ENCODE results near the gene DEGS2. TPM values are rescaled to one million over a fixed set of nuclear protein-coding genes. Genes with fewer than 3 reads are reported as not detected.

DEGS2 gene
- total RNA-seq, 1 experiment from 2014 or later = 1.6 TPM

GRCh38 chr14:100202712-100203111, 43.3 kb upstream of the DEGS2 start:
- Mint-ChIP-seq H3K36me3 (peaks cover 5% of the 10 kb centered on the region), H3K27me3 (ENCODE audit: low read depth) (no peaks in the 10 kb centered on the region; the same call in 1 of the 2 replicates), H3K4me1 (peaks cover 8% of the 10 kb centered on the region), H3K27ac (no peak overlapping the region), H3K9me3 (peaks cover 5% of the 10 kb centered on the region), H3K4me3 (no peak overlapping the region)
- TF ChIP-seq E2F5 (CRISPR knock-in tag; IDR thresholded peaks at IDR 0.05) (no peak), JAZF1 (CRISPR knock-in tag; IDR thresholded peaks at IDR 0.05) (no peak), HMGA2 (CRISPR knock-in tag; IDR thresholded peaks at IDR 0.05) (no peak), FOXP1 (CRISPR knock-in tag; IDR thresholded peaks at IDR 0.05; ENCODE audit: borderline replicate concordance) (no peak), HMGXB4 (CRISPR knock-in tag; IDR thresholded peaks at IDR 0.05) (no peak), FOXP4 (CRISPR knock-in tag; IDR thresholded peaks at IDR 0.05) (no peak), NFATC4 (CRISPR knock-in tag; IDR thresholded peaks at IDR 0.05) (no peak)
- ATAC-seq (no peak), DNase-seq (ENCODE audit: low spot score) (no peak)
- ChIA-PET POLR2A (no interaction called here), CTCF (interaction anchor here (1.5 to 4.3 kb wide), 2 partner anchors 9 to 12 kb away, joined by 3 to 31 read pairs; no protein-coding TSS in a partner anchor)

- ChIA-PET CTCF (interaction anchor here (1.1 kb wide), 1 partner anchor 9 kb away, joined by 9 read pairs; no protein-coding TSS in a partner anchor), POLR2A (interaction anchor here (0.5 kb wide), 1 partner anchor 31 kb away, joined by 5 read pairs; no protein-coding TSS in a partner anchor)
- Mint-ChIP-seq H3K9me3 (no peaks in the 10 kb centered on the region), H3K4me1 (peaks cover 8% of the 10 kb centered on the region), H3K4me3 (no peak overlapping the region), H3K27me3 (ENCODE audit: low read depth) (no peaks in the 10 kb centered on the region; the same call in 1 of the 2 replicates), H3K27ac (no peak overlapping the region), H3K36me3 (no peaks in the 10 kb centered on the region)
- no peak for TF ChIP-seq NR1H2 (CRISPR knock-in tag; IDR thresholded peaks at IDR 0.05)
- TF ChIP-seq TP53 (CRISPR knock-in tag; IDR thresholded peaks at IDR 0.05) = no peak
- DNase-seq (ENCODE audit: low spot score) = no peak
- no peak for ATAC-seq
Measured at GRCh38 chr14:100201701-100202100, 42.3 kb upstream of the DEGS2 start.

- CTCF ChIA-PET = no interaction called here
- Mint-ChIP-seq H3K27ac (no peak overlapping the region), H3K9me3 (no peaks in the 10 kb centered on the region), H3K27me3 (ENCODE audit: low read depth) (peaks cover 3% of the 10 kb centered on the region; the same call in 1 of the 2 replicates), H3K36me3 (no peaks in the 10 kb centered on the region), H3K4me3 (no peak overlapping the region), H3K4me1 (peaks cover 8% of the 10 kb centered on the region)
- ATAC-seq (no peak), DNase-seq (ENCODE audit: low spot score) (no peak)
- POLR2A ChIA-PET = no interaction called here
- no peak for TF ChIP-seq HMGA2 (CRISPR knock-in tag; IDR thresholded peaks at IDR 0.05)
- no peak for TF ChIP-seq GTF2I (CRISPR knock-in tag; conservative IDR thresholded peaks at IDR 0.05)
- no peak for TF ChIP-seq ZBTB43 (CRISPR knock-in tag; IDR thresholded peaks at IDR 0.05)
- no peak for TF ChIP-seq ATF6 (CRISPR knock-in tag; IDR thresholded peaks at IDR 0.05)
- TF ChIP-seq MXD4 (CRISPR knock-in tag; IDR thresholded peaks at IDR 0.05; ENCODE audit: borderline replicate concordance) = no peak
- no peak for TF ChIP-seq RELA (CRISPR knock-in tag; IDR thresholded peaks at IDR 0.05; ENCODE audit: borderline replicate concordance)
- no peak for TF ChIP-seq TP53 (CRISPR knock-in tag; IDR thresholded peaks at IDR 0.05)
- no peak for TF ChIP-seq GRHL2 (CRISPR knock-in tag; IDR thresholded peaks at IDR 0.05; ENCODE audit: insufficient replicate concordance, severe bottlenecking)
- no peak for TF ChIP-seq TEAD1 (CRISPR knock-in tag; IDR thresholded peaks at IDR 0.05)
- no peak for TF ChIP-seq MYBL2 (CRISPR knock-in tag; IDR thresholded peaks at IDR 0.05)
- TF ChIP-seq ZNF532 (CRISPR knock-in tag; IDR thresholded peaks at IDR 0.05; ENCODE audit: borderline replicate concordance) = no peak
- no peak for TF ChIP-seq MLX (CRISPR knock-in tag; IDR thresholded peaks at IDR 0.05)
Measured at GRCh38 chr14:100200311-100200710, 40.9 kb upstream of the DEGS2 start.

Data from WTC11 (cell line).